Measurements from ENCODE around the gene AKAP9.
"Not testable (repeated sequence)": the region's sequence is repeated elsewhere in the genome, so short reads cannot be mapped to it uniquely, and the experiment has no call there.

Gene AKAP9

GRCh38 chr7:92006046-92006445, 65.4 kb downstream of the AKAP9 start:
- DNase-seq (ENCODE audit: low read depth in 3 of 3) = no peak

- no peak for DNase-seq (ENCODE audit: low read depth in 3 of 3)
Observed at GRCh38 chr7:92010215-92010614, 69.6 kb downstream of the AKAP9 start.

DNA sequence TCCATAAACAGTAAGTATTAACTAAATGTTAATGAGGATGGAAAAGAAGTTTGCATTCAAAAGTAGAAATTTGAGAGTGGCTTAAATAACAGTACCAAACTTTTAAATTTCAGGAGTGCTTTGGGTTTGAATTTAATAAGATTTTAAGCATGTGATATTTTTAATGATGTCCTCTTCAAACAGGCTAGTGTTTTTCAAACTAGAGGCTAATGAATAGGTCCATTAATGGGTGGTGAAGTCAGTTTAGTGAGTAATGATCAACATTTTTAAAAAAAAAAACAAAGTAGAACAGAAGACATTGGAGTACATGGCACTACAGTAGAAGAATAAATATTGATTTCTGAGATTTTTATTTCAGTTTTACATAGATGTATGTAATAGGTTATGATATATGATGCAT, 72.9 kb downstream of the AKAP9 start:
- no peak for DNase-seq (ENCODE audit: low read depth in 3 of 3)

DNA sequence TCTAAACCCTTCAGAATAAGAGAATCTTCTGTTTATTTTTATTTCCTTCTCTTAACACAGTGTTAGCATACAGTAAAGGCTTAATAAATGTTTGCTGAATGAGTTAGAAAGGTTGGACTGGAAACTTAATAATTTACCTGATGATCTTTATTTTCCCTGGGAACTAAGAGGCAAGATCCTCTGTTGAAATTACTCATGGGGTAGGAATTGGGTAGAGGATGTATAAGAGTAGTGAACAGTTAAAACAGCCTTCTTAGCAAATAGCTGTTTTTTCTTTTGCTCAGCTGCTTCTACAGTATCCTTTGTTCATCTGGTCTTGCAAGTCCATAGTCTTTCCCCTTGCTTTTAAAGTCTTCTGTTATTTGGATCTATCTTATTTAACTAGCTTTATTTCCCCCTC, 80.0 kb downstream of the AKAP9 start:
- DNase-seq (ENCODE audit: low read depth in 3 of 3) = no peak

DNA sequence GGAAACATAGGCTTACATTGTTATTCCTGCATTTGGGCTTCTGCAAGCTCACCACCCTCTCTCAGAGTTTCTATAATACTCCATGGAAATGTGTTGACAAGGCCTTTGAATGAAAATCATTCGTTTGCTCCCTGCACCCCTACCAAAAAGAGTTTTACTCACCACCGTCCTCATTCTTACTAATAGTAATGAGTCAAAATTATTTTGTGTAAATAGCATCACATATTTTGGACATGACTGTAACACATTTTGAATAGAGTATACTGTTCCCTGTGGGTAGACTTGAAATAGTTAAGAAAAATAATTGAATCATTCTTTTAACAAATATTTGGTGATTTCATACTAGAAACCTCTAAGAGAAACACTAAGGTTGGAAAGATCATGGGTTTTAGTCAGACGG, 84.6 kb downstream of the AKAP9 start:
- no peak for DNase-seq (ENCODE audit: low read depth in 3 of 3)

- not testable (repeated sequence) for DNase-seq (ENCODE audit: low read depth in 3 of 3)
Observed at GRCh38 chr7:92026635-92027034, 86.0 kb downstream of the AKAP9 start.

- DNase-seq (ENCODE audit: low read depth in 3 of 3) = not testable (repeated sequence)
Observed at GRCh38 chr7:92027128-92027527, 86.5 kb downstream of the AKAP9 start.

- no peak for DNase-seq (ENCODE audit: low read depth in 3 of 3)
Observed at GRCh38 chr7:92028226-92028625, 87.6 kb downstream of the AKAP9 start.

DNA sequence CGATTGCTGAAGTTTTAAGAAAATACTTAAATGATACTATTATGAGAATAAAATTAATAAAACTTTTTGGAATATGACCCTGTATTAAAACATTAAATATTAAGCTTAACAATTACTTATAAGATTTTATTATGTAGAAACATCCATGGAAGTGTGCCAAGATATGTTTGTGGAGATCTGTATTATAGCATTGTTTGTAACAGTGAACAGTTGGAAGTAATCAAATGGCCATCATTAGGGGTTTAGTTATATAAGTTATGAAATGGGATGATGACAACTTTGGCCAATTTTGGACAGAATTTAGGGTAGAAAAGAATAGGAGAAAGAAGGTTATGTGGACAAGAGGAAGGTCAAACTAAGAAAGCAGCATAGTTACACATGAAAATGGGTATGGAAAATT, 88.0 kb downstream of the AKAP9 start:
- DNase-seq (ENCODE audit: low read depth in 3 of 3) = no peak

DNA sequence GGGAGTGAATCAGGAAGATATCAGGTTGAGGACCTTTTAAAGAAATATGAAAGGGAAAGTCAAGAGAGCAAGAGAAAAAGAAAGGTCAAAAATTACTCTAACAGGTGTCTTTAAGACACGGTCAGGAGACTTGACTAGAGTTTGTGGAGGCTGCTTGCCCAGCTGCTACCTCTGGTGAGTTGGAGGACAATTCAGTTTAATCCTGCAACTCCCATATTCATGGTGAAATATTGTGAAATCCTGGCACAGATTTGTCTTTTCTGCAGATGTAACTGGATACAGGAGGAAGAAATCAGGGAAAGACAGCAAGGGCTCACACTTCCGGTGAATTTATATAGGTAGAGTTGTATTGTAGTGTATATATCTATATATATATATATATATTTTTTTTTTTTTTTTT, 93.5 kb downstream of the AKAP9 start:
- no peak for DNase-seq (ENCODE audit: low read depth in 3 of 3)

DNA sequence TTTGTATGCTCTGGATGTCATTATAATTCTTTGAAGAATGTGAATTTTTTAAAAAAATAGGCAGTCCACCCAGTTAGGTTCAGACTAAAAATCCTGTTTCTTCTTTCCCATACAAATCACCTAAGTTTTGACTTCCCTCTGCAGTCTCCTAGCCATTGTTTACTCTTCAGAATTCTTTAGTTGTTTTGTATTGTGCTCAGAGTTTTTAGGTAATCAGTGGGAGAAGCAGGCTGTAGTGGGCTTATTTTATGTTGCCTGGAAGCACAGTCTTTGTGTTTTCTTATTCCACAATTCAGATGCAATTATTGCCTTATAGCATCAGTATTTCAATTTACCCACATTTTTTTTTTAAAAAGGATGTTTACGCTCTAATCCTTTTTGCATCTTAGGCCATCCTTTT, 94.9 kb downstream of the AKAP9 start:
- DNase-seq (ENCODE audit: low read depth in 3 of 3) = no peak

DNA sequence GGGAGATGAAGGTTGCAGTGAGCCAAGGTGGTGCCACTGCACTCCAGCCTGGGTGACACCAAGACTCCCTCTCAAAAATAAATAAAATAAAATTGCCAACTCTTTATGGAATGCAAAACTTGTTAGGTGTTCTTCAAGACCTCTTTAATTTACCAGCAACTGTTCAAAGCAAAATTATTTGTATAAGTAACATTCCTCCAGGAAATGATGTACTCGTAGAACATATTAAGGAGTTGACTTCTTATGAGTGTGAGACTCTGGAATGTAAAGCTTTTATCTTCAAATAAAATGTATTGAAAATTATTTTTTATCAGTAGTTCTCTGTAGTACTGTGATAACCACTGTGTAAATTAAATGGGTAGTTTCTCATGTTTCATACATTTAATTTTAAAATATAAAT, 99.2 kb downstream of the AKAP9 start:
- DNase-seq (ENCODE audit: low read depth in 3 of 3) = no peak

DNA sequence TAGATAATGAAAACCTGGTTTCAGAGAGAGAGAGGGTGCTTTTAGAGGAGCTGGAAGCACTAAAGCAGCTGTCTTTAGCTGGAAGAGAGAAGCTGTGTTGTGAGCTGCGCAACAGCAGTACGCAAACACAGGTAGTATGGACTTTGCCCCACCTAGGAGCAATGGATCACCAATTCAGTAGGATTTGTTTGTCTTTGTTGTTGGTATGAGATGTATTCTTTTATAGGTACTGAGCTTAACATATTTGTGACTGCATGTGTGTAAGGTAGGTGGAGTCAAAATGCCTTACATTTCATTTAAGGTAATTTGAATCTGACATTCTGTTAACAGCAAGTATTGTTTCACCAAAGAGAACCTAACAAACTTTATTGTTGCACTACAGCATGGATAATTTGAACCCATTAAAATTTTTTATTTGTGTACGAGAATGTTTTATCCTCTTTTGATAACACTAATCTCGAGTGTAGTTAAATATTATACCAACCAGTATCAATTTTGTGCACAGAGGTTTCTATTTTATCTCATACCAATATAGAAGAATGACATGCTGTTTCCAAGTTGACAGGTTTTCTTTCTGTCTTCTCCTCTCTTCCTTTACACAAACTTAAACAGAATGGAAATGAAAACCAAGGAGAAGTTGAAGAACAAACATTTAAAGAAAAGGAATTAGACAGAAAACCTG, 101.5 kb downstream of the AKAP9 start:
- DNase-seq (ENCODE audit: low read depth in 3 of 3) = no peak

DNA sequence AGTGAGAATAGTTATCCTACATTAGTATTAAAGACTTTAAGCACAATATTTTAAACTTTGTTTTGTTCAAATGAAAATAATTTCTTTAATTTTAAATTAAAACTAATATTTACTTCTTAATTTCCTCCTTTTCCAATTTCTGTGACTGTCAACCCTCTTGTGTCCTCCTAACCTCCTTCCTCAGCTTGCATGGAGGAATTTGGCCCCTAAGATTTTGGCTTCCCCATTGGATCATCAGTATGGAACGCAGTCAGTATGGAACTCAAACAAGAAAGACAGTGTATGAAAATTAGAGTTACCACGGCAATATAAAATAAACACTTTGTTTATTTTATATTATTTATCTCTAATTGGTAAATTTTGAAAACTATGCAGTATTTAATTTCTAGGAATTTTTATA, 102.4 kb downstream of the AKAP9 start:
- no peak for DNase-seq (ENCODE audit: low read depth in 3 of 3)

DNA sequence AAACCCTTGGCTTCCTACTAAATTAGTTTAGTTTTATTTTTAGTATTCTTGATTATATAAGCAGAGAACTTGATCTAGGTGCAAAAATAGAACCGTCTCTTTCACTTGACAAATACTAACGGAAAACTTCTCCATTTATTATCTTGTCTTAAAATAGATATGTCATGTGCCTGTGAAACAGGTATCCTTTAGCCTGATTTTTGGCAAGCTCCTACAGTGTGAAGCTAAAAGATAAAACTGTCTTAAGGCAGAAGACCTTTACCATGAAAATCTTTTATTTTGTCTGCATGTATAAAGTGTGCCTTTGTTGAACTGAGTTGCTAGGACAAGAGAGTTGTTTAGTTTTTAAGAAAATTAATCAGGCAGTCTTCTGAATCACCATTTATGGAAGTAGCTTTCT, 103.0 kb downstream of the AKAP9 start:
- no peak for DNase-seq (ENCODE audit: low read depth in 3 of 3)

- DNase-seq (ENCODE audit: low read depth in 3 of 3) = no peak
Observed at GRCh38 chr7:92044148-92044547, 103.5 kb downstream of the AKAP9 start.

GRCh38 chr7:92044940-92045339, 104.3 kb downstream of the AKAP9 start:
- DNase-seq (ENCODE audit: low read depth in 3 of 3) = no peak

DNA sequence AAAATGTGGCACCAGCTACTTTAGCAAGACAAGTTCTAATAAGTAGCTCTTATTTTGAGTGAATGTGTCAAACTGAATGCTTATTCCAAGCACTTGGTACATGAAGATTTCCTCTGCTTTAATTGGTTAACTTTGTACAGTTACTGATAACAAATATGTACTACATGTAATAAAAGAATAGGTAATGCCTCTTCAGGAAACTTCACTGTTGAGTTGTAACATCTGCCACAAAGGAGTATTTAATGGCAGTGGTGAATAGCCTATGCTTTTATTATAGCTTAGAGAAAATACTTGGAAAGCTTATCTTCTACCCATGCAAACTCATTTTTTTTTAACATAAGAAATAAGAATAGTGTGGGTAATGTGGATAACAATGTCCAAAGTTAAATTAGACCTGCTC, 111.0 kb downstream of the AKAP9 start:
- no peak for DNase-seq (ENCODE audit: low read depth in 3 of 3)

DNA sequence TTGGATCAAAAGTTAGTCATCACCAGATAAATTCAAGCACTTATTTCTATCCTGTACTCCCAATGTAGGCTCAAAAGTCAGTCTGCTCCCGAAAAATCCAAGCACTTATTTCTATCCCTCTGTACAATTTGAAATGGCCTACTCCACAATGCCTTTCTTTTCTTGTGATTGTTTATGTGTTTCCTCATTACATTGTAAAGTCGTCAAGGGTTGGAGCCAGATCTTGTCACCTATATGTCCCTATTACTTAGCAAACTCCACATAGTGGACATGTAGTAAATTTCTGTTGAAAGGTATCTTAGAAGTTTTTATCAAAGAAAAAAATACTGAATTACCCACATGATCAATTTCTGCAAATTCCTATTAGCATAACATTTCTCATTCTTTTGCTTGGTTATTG, 111.5 kb downstream of the AKAP9 start:
- no peak for DNase-seq (ENCODE audit: low read depth in 3 of 3)

DNA sequence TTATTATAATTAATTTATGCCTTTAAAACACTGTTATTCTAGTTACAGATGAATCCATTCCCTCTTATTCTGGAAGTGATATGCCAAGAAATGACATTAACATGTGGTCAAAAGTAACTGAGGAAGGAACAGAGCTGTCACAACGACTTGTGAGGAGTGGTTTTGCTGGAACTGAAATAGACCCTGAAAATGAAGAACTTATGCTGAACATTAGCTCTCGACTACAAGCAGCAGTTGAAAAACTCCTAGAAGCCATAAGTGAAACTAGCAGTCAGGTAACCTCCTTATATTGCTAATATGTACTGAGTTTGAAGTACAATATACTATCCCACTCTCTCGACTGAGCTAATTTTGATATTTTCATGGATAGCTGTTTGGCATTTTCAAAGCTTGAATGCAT, 112.0 kb downstream of the AKAP9 start:
- no peak for DNase-seq (ENCODE audit: low read depth in 3 of 3)

- DNase-seq (ENCODE audit: low read depth in 3 of 3) = no peak
Observed at GRCh38 chr7:92053312-92053711, 112.7 kb downstream of the AKAP9 start.

GRCh38 chr7:92056286-92056685, 115.6 kb downstream of the AKAP9 start:
- DNase-seq (ENCODE audit: low read depth in 3 of 3) = no peak

DNA sequence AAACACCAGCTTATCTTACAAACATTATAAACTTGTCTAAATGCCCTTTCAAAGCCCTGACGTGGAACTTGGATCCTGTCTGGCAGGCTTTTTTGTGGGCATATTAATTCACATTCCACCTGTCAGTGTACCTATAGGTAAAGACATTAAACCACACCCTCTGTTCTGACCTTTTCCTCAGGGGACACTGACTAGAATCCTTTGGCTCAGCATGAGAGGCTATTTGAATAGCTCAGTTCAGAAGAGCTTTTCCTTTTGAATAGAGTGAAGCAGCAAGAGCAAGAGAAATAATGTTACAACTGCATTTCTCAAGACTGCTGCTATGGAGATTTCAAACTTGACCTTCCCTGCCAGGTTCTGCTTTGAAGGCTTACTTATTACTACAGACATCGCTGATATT, 116.7 kb downstream of the AKAP9 start:
- no peak for DNase-seq (ENCODE audit: low read depth in 3 of 3)

GRCh38 chr7:92058040-92058439, 117.4 kb downstream of the AKAP9 start:
- no peak for DNase-seq (ENCODE audit: low read depth in 3 of 3)

Data from stimulated activated CD4-positive, alpha-beta T cell treated with anti-CD3 and anti-CD28 coated beads, TNF-alpha, amount 100 ng/mL, for 48 hours (primary cell).